G401 (cell line): ENCODE results near the gene RNF123. TPM values are rescaled to one million over a fixed set of nuclear protein-coding genes. Genes with fewer than 3 reads are reported as not detected.
"Not testable (repeated sequence)": the region's sequence is repeated elsewhere in the genome, so short reads cannot be mapped to it uniquely, and the experiment has no call there.

Experiments used
- DNase-seq: peaks from one replicate; pipeline ENCODE4 v3.0.0-alpha.2; 2015; ENCODE audit warnings: low spot score
- in situ Hi-C: cut with HindIII; loops from 2 replicates; pipeline ENCODE4 v1.10.0; 2016; ENCODE audit warnings: low sequenced_read_pairs, mixed read lengths
- total RNA-seq: library from RNA; depleted of rRNA; stranded (reverse); fragments of >200 nt; shearing (Covaris generic); gene quantifications from 2 replicates; pipeline ENCODE4 v1.2.3, GENCODE V29; 2014

RNF123 gene
- total RNA-seq, 1 experiment from 2014 or later, result 34.0 TPM

DNA sequence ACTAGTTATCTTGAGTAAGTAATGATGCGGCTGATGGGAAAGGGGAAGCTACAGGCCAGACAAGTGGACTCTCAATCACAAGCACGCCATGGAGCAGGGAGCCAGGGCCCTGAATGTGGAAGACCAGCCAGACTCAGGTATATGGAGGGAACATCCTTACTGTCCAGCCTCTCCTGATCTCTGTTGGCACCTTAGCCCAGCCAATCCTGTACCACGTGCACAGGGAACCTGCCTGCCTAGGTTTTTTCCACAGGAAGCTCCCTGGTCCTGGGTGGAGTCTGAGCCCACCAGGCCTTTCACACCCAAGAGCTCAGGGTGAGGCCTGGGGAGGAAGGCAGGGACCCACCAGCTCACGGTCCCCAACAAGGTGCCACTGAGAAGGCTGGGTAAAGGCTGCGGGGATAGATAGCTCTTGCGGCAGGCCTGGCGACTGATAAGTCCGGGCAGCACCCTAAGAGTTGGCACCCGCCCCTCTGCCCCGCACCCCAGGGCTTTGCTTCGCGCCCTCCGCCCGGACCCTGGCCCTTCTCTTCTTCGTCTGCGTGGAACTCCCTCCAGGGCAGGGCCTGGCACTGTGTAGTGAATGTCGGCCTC, 16.1 kb upstream of the RNF123 start:
- in situ Hi-C loops, result no loop called here
- no peak for DNase-seq

DNA sequence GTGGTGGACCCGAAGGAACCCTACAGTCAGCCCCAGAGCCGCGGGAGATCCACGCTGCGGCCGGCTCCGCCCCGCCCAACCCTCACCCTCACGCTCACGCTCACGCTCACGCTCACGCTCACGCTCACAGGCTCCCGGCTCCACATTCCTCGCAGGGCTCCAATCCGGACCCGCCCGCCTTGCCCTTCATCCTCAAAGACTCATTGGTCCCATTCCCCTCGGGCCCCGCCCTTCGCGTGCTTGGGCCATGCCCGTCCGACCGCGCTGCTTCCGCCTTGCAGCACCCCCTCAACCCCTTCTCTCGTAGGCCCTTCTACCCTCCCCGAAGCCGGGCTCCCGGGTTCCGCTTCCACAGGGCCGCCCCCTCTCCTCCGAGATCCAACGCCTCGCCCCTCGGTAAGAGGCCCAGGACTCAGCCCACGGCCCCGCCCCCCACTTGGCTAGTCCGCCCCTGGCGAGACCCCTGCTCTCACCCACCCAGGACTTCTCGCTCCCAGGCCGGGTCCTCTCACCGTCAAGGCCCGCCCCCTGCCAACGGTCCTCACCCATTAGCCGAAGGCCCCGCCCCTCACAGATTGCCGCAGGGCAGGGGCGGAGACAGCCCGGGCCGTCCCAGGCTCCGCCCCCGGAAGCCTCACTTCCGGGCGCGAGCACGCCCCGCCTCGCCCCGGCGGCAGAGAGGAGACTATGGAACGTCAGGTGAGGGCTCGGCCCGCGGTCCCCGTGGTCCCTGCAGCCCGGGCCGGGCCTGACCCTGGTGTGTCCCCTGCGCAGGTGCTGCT, 15.5 kb upstream of the RNF123 start, which contains the start of gene APEH:
TSS of gene APEH (plus strand) at position 637 of the 782 bp plus-strand sequence. CDS start at position 688, 51 bp downstream.
- DNase-seq, result peak; percentile 92
- in situ Hi-C loops, result no loop called here

DNA sequence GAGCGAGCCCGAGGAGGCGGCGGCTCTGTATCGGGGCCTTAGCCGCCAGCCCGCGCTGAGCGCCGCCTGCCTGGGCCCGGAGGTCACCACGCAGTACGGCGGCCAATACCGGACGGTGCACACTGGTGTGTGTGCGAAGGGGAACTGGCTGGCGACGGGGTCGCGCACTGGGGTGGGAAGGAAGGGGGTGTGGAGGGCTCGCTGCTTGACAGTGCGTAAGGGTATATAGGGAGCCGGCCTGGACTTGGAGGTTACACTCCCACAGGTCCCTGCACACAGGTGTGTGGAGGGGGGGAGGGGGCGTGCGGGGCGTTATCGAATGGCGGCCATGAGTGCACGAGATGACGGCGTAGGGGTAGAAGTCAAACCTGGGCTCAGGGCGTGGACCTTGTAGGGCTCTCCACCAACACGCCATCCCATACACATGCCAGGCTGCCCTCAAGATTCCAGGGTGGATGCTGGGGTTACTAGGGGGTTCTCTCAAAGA, 14.8 kb upstream of the RNF123 start:
- in situ Hi-C loops, result no loop called here
- DNase-seq, result no peak

DNA sequence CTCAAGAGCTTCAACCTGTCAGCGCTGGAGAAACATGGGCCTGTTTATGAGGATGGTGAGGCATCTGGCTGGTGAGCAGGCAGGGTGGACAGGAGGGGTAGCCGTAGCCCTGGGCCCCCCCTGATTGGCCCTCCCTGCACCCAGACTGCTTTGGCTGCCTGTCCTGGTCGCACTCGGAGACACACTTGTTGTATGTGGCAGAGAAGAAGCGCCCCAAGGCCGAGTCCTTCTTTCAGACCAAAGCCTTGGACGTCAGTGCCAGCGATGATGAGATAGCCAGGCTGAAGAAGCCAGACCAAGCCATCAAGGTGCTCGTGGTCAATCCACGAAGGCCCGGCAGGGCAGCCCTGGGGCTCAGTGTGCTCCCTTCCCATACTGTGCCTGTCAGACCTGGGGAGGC, 13.4 kb upstream of the RNF123 start:
- in situ Hi-C loops, result no loop called here
- DNase-seq, result no peak

DNA sequence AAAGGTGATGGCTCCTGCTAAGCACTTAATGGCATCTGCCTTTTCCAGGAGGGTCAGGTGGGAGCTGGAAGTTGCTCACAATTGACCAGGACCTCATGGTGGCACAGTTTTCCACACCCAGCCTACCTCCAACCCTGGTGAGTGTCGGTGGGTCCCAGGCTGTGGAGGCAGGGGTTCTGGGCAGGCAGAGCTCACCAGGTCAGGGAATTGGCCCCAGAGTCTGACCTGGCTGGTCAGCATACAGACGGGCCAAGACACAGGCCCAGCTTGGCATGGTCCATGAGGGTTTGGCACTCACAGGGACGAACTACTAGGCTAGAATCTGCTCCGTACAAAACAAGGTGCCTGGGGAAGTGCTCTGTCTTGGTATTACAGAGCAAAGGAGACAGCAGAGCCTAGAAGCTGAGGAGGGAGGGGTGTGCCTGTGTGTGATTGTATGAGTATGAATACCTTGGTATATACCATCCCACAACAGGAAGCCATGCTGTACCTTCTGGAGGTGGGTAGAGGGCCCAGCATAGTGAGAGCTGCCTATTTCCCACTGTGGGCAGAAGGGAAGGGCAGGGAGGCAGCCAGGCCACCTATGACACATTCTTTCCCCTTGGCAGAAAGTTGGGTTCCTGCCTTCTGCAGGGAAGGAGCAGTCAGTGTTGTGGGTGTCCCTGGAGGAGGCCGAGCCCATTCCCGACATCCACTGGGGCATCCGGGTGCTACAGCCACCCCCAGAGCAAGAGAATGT, 8.7 kb upstream of the RNF123 start:
- in situ Hi-C loops, result no loop called here
- no peak for DNase-seq

DNA sequence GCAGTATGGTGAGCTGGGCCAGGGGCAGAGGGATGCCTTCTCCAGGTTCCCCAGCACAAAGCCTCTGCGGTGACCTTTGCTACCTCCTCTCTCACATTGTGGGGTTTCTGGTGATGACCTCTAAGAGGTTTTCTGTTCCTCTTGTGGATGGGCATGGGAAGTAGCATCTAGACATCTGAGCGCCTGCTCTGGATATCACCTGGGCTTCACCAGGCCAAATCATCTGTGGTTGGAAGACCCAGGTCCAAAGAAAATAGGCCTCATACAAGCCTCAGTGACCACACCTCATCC, 8.2 kb upstream of the RNF123 start:
- no peak for DNase-seq
- in situ Hi-C loops, result no loop called here

DNA sequence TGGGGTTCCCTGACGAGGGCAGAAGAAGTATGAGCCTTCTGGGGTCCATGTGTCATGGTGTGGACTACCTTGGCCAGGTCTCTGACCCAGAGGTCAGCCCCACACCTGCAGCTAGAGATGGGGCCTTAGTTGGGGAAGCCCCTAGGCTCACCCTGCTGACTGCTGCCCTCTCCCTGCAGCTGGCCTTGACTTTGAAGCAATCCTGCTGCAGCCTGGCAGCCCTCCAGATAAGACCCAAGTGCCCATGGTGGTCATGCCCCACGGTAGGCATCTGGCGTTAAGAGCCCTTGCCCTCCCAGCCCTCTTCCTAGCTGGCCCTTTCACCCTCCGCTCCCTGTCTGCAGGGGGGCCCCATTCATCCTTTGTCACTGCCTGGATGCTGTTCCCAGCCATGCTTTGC, 7.8 kb upstream of the RNF123 start:
- no peak for DNase-seq
- in situ Hi-C loops, result no loop called here

DNA sequence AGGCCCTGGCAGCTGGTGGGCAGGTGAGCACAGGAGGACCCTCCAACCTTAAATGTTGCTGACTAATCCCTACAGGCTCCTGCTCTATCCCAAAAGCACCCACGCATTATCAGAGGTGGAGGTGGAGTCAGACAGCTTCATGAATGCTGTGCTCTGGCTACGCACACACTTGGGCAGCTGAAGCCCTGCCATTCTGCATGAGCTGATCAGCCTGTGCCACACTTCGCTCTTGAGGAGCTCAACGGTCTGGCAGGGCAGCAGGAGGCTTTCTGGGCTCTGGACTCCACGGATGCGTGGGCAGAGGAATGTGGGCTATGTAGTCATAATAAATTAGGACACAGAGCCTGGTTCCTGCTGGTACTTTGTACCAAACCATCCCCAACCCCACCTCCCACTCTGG, 6.2 kb upstream of the RNF123 start:
- DNase-seq, result no peak

DNA sequence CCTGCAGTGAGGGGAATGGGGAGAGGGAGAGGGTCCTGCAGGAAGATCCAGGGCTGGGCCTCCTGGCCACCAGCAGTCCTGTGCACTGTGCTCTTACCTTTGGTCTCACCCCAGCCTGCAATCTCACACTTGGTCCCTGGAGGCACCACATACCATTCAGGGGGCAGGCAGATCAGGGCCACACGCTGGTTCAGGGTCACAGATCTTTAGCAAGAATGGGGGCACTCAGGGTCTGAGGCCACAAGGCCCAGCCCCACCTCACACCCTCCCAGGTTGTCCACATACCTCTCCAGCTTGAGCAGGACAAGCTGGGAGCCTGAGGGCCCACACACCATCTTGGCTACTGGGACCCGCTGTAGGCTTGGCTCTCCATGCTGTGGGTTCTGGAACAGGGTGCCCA, 4.9 kb upstream of the RNF123 start:
- in situ Hi-C loops, DNase-seq: not testable (repeated sequence)

More for the DNA sequence above, 6.2 kb upstream of the RNF123 start:
- in situ Hi-C loops, result no loop called here

DNA sequence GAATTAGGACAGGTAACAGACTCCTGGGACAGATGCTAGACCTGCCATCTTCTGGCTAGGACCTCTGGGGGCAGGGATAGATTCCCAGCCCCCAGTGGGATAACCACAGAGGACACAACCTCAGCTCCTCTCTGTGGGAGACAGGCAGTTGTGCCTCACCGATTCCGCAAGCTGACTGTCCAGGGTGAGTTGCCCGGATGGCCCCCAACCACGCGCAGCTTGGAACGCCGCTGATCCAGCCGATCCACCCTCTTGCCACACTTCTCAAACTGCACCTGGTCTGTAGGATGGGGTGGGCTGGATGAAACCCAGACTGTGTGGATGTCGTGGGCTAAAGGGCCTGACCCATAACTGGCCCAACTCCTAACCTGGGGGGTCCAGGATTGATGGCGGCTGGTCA, 4.3 kb upstream of the RNF123 start:
- in situ Hi-C loops, DNase-seq: not testable (repeated sequence)

DNA sequence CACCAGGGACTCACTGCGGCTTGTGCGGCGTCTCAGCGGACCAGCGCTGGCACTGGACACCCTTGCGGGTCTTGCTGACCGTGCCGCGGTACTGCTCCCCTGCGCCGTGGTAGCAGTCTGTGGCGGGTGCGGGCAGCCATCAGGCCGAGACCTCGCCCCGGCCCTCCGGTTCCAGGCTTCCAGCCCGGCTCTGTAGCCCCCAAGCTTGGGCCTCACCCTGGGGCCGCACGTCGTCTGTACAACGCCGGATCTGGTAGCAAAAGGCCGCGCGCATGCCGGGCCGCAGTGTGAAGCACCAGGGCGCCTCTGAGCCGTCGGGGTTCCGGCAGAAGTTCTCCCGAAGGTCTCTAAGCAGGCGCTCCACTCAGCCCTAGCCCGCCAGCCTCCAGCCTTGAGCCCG, 3.5 kb upstream of the RNF123 start:
- in situ Hi-C loops, DNase-seq: not testable (repeated sequence)

DNA sequence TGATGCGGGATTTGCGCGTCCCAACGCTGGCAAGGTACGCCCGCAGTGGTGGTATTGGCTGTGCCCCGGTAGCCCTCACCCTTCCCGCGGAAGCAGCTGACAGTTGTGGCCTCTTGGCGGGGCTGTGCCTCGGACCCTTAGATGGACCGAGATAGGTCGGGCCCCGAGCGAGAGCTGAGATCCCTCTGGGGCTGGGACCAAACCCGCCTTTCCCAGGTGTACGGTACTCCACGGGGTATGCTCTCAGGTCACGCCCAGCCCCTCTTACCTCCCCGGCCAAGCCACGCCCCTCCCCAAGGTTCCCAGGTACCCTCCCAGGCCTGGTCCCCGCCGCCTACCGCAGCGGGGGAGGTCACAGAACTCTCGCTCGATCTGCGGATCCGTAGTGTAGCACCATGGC, 3.0 kb upstream of the RNF123 start:
- in situ Hi-C loops, DNase-seq: not testable (repeated sequence)

DNA sequence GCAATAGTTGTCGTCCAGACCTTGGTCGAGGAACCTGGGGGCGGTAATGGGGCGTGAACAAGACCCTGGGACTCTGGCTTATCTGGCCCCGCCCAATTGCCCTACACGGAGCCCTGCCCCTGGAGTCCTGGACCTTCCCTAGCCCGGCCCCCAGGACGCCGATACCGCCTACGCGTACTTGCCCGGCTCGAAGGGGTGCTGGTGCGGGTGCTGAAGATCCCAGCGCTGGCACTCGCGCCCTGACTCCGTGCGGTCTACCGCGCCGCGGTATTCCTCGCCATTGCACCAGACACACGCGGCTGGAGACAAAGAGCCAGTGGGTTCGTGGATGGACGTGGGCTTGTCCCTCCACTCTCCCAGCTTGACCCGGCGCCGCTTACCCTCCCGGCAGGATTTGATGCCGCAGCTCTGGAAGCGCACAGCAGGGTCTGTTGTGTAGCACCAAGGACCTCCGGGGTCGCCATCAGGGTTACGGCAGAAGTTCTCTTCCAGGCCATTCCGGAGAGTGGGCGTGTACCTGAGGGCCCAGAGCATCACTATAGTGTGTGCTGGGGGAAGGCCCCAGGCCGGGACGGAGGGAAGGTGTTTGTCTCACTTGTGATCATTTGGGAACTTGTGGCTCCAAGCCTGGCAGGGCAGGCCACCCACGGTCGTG, 2.5 kb upstream of the RNF123 start:
- in situ Hi-C loops, DNase-seq: not testable (repeated sequence)

DNA sequence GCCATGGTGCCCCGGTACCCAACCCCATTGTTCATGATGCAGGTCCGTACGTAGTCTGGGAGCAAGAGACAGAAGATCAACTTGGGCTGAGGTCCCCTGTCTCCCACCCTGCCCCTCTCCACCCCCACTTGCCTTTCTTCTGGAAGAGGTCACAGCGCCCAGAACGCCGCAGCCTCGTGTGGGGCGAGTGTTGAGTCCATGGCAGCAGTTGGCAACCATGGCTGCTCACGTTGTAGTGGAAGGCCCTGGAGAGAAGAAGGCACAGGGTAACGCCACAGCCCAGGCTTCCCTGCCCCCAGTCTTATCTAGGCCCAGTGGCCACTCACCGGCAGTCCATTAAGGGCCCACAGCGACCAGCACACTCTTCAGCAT, 1.9 kb upstream of the RNF123 start:
- in situ Hi-C loops, result not testable (repeated sequence)

DNA sequence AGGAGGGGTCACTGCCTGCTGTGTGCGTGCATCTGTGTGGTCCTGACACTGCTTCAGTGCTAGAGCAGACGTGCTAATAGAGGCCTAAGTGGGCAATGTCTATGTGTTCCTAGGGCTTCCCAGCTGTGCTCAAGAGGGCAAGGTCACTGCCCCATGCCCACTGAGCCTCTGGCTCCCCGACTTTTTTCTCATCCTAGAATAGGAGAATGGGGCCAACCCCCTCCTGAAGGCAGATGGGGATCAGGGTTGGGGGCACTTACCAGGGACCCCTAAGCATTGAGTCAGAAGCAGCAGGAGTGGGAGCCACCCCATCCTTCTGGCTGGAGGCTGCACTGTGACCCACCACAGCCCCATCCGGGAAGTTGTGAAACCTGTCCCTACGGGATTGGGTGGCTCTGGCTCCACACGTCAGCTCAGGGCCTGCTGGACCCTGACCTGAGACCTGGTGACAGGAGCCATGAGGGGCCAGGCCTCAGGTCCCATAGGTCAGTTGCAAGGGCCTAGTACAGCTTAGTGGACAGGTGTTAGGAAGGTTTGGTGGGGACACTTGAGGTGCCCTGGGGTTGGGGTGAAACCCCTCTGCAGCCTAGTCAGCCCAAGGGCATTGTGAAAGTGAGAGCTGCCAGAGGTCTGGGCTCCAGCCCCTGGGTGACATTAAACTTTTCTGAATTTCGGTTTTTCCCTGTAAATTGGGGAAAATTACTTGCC, 865 bp upstream of the RNF123 start:
- DNase-seq, in situ Hi-C loops: not testable (repeated sequence)

More for the DNA sequence above, 1.9 kb upstream of the RNF123 start:
- DNase-seq, result not testable (repeated sequence)

DNA sequence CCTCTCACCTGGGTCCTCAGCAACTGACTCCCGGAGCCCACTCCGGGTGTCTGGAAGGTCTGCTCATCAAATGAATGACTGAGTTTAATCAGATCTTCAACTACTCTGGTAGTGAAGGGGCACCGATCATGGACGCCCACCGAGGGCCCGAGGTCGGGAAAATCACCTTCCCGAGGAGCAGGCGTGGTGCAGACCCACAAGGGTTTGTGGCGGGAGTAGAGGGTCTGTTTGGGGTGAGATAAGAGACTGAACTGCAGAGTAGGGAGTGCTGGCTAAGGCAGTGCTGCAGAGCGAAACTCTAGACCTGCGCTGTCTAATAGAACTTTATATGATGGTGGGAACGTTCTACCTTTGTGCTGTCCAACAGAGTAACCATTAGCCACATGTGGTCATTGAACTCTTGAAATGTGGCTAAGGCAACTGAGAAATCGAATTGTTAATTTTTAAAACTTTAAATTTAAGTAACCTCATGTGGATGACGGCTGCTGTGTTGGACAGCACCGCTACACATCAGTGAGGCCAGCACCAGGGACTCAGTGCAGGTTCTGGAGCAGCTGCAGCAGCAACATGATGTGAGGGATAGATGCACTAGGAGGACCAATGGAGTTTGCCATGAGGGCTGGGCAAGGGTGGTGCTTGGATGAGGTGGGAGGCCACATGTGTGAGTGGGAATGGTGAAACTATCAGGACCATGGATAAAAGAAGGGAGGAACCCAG, 709 bp downstream of the RNF123 start:
- DNase-seq, in situ Hi-C loops: not testable (repeated sequence)

DNA sequence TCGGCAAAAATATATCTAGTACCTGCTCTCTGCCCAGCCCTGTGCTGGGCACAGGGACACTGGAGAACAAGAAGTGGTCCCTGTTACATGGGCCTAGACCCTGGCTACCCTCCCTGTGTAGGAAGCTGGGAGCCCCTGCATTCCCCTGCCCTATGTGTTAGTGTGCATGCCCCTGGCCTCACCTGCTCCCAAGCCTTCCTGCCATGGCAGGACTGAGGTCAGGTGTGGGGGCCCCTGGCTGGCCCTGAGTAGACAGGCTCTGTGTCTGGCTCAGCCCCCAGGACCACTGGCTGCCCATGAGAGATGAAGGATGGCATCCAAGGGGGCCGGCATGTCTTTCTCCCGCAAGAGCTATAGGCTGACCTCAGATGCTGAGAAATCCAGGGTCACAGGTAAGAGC, 1.5 kb downstream of the RNF123 start:
- in situ Hi-C loops, DNase-seq: not testable (repeated sequence)

DNA sequence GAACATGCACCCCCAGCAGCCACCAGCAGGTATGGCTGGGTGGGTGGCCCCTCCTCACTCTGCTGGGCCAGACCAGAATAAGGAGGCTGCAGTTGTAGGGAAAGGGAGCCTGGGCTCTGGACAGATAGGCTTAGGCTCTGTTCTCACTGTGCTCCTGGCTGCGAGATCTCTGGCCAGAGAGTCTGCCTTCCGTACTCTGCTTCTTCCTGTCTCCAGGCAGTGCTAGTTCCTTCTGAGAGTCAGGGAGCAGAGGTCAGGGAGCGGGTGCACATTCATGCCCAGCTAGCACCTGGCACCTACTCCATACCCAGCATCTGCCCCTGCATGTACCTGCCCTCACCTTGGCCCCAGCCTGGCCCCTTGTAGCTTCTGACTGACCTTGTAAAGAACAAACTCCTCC, 2.1 kb downstream of the RNF123 start:
- DNase-seq, in situ Hi-C loops: not testable (repeated sequence)
